ENCODE results near the gene TMEM270.

DNA sequence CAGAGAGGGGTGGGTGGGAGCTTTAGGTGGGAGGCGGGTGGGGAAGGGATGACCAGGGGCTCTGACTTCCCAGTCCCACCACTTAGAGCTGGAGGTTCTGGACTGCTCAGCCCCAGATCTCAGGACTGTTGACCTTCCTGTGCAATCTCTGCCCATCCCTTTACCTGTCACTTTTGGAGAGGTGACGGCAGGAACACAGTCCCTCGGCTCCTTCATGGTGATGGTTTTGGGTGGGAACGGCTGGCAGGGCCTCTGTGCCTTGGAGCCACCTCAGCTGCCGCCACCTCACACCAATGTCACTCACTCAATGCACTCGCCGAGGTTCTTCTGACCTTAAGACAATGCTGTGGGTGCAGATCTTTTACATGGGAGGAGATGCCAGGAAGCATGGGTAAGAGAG lies 49.0 kb downstream of the TMEM270 start:
- no peak for TF ChIP-seq POLR2A (IDR thresholded peaks at IDR 0.05; ENCODE audit: control extremely low read depth in 1 of 2, low read depth in 2 of 2, low read length in 2 of 2)
- TF ChIP-seq, protein P1, sequence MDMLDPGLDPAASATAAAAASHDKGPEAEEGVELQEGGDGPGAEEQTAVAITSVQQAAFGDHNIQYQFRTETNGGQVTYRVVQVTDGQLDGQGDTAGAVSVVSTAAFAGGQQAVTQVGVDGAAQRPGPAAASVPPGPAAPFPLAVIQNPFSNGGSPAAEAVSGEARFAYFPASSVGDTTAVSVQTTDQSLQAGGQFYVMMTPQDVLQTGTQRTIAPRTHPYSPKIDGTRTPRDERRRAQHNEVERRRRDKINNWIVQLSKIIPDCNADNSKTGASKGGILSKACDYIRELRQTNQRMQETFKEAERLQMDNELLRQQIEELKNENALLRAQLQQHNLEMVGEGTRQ (IDR thresholded peaks at IDR 0.05; ENCODE audit: low read length): no peak
- no peak for TF ChIP-seq EP300 (IDR thresholded peaks at IDR 0.05; ENCODE audit: borderline replicate concordance in 1 of 2, low read depth in 2 of 2, low read length in 2 of 2)
- TF ChIP-seq JUND (IDR thresholded peaks at IDR 0.05; ENCODE audit: low read length): no peak
- TF ChIP-seq EZH2 (IDR thresholded peaks at IDR 0.05; ENCODE audit: low read depth, low read length, severe bottlenecking): no peak
- TF ChIP-seq POLR2AphosphoS5 (IDR thresholded peaks at IDR 0.05; ENCODE audit: low read depth, low read length): no peak
- TF ChIP-seq, protein P2, sequence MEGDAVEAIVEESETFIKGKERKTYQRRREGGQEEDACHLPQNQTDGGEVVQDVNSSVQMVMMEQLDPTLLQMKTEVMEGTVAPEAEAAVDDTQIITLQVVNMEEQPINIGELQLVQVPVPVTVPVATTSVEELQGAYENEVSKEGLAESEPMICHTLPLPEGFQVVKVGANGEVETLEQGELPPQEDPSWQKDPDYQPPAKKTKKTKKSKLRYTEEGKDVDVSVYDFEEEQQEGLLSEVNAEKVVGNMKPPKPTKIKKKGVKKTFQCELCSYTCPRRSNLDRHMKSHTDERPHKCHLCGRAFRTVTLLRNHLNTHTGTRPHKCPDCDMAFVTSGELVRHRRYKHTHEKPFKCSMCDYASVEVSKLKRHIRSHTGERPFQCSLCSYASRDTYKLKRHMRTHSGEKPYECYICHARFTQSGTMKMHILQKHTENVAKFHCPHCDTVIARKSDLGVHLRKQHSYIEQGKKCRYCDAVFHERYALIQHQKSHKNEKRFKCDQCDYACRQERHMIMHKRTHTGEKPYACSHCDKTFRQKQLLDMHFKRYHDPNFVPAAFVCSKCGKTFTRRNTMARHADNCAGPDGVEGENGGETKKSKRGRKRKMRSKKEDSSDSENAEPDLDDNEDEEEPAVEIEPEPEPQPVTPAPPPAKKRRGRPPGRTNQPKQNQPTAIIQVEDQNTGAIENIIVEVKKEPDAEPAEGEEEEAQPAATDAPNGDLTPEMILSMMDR (IDR thresholded peaks at IDR 0.05; ENCODE audit: control extremely low read depth in 1 of 3, insufficient read depth in 1 of 3, low read depth in 1 of 3, low read length in 3 of 3): no peak
- no peak for TF ChIP-seq GABPA (IDR thresholded peaks at IDR 0.05; ENCODE audit: borderline replicate concordance, insufficient read depth, low read length)
- TF ChIP-seq FOSL1 (IDR thresholded peaks at IDR 0.05; ENCODE audit: insufficient read depth, low read depth, low read length): no peak
- TF ChIP-seq RAD21 (IDR thresholded peaks at IDR 0.05 in 1 of 2, conservative IDR thresholded peaks at IDR 0.05 in 1 of 2; ENCODE audit: low read depth in 2 of 2, low read length in 2 of 2): no peak
- TF ChIP-seq, protein P3, sequence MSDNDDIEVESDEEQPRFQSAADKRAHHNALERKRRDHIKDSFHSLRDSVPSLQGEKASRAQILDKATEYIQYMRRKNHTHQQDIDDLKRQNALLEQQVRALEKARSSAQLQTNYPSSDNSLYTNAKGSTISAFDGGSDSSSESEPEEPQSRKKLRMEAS (IDR thresholded peaks at IDR 0.05): no peak
